Activated CD4-positive, CD25-positive, alpha-beta regulatory T cell treated with anti-CD3 and anti-CD28 coated beads, Interleukin-2, amount 50 U/mL, for 16 hours (primary cell): Measurements from ENCODE around the gene EFNA3.

ENCODE experiments used
- DNase-seq: peaks from one replicate; pipeline ENCODE4 v3.0.0-alpha.2; 2020; ENCODE audit warnings: low read depth, low spot score

Gene EFNA3

GRCh38 chr1:155078469-155079209 is at the start of gene EFNA3:
Gene EFNA3, plus strand, starts transcription at chr1:155078837. Its CDS starts 105 bp downstream, at chr1:155078942.
- no peak for DNase-seq

- DNase-seq = no peak
Measured at GRCh38 chr1:155029513-155030242, 49.0 kb upstream of the EFNA3 start.

GRCh38 chr1:155030243-155030795 is 48.3 kb upstream of the EFNA3 start:
- no peak for DNase-seq

DNA sequence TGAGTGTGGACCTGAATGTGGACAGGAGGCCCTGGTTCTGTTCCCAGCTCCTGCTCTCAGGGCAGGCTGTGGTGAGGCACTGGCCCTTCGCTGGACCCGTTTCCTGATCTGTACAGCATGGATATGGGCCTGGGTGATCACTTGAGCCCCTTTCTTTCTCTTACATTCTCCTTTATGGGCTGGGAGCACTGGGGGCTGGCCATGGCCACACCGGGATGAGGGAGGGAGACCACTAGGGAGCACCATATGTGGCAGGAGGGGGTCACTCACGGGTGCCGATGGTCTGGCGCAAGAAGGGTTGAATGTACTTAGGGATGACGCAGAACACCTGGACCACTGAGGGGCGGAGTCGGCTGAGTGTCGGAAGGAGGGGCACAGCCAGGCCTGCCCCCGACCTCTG is 47.7 kb upstream of the EFNA3 start:
- DNase-seq = no peak

DNA sequence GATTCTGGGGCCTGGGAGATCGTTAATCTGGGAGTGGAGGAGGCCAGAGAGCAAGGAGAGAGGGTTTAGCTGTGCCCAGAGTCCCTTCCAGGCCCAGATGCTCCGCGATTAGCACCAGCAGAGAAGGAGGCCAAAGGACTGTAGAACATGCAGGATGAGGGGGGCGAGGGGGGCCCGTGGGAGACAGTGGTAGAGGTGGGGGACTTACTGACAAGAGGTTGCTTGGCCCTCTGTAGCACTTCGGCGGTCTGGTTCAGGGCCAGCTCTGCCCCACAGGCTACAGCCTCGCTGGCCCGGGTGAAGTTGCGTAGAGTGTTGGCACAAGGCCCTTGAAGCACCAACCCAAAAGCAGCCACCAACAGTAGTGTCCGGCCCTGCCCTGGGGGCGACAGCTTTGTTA is 45.8 kb upstream of the EFNA3 start:
- DNase-seq = no peak

DNA sequence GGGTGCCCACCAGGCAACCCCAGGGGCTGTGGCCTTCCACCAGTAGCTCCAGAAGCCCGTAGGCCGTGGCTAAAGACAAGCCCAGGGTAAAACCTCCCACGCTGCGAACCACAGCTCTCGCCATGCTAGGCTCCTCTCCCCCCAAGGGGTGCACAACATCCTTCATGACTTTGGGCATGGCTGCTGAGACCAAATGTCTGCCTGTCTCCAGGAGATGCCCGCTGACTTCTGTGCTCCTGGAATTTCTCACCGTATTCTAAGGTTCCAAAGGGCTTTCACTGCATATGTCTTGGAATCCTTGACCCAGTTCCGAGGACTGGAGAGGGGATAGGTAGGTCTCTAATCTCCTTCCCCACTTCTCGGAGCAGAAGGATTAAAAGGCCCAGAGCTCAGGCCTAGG is 45.1 kb upstream of the EFNA3 start, which contains the start of the genes DCST1 and DCST2:
Gene DCST1 (plus strand): TSS at position 301 of the 400 bp plus-strand sequence. CDS start 213 bp downstream, outside the sequence.
Gene DCST2 (minus strand): TSS at position 258 of the 400 bp plus-strand sequence. CDS start 80 bp downstream, at position 178.
- no peak for DNase-seq

GRCh38 chr1:155034318-155035208 is 44.1 kb upstream of the EFNA3 start:
- no peak for DNase-seq

DNA sequence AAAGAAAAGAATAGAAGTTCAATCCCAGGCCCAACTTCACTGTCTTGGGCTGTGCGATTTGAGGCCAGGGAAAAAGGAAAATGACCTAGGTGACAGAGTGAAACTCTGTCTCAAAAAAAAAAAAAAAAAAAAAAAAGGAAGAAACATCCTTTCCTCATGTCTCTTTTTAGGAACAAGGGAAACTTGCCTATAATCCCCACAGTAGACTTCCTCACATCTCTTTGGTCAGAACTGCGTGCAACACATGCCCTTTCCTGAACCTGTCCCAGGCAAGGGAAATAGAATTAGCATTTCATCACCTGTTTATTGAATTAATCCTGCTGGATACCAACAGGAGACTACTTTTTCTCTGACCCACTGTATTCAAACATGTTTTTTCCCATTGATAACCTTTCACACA is 42.7 kb upstream of the EFNA3 start:
- DNase-seq = no peak

- DNase-seq = no peak
Measured at GRCh38 chr1:155037043-155037442, 41.6 kb upstream of the EFNA3 start.

- DNase-seq = no peak
Measured at GRCh38 chr1:155037851-155038441, 40.7 kb upstream of the EFNA3 start.

- no peak for DNase-seq
Measured at GRCh38 chr1:155038602-155039307, 39.9 kb upstream of the EFNA3 start.

DNA sequence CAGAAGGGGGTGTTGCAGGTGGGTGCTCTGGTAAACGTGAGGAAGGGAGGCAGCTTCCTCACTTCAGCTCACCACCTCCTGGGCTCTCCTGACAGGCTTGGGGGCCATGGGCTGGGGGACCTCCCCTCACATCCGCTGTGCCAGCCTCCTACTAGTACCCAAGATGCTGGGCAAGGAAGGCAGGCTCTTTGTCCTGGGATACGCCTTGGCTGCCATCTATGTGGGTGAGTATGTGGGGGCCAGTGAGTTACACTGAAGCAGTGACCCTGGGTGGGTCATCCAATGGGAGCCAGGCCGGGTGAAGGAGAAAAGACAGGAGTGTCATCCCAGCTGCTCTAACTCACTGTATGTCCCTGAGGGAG is 39.3 kb upstream of the EFNA3 start:
- no peak for DNase-seq

DNA sequence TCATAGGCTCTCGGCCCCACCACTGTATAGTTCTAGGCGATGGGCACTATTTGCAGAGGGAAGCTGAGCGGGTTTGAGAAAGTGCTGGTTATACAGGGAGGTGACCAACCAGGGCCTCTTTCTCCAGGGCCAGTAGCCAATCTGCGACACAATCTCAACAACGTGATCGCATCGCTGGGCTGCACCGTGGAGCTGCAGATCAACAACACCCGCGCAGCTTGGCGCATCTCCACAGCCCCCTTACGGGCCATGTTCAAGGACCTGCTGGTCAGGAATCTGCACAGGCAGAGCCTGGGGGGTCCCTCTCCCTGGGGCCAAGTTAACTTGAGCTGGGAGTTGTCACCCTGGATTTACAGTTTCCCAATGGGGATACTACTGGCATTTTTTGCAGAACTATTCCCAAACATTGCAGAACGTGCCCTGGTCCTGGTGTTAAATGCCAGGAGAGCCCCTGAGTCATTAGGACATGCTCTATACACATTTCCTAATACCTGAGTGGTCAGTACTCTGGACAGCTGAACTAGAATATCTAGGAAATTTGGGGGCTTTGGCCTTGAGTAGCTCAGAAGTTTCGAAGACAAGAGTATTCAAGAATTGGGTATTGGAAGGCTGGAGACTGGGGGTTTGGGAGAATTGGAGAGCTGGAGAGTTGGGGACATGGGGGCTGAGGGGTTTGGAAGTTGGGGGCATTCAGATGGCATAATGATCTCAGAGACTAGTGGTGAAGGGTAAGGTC is 38.1 kb upstream of the EFNA3 start:
- no peak for DNase-seq

- no peak for DNase-seq
Measured at GRCh38 chr1:155042789-155043188, 35.8 kb upstream of the EFNA3 start.

DNA sequence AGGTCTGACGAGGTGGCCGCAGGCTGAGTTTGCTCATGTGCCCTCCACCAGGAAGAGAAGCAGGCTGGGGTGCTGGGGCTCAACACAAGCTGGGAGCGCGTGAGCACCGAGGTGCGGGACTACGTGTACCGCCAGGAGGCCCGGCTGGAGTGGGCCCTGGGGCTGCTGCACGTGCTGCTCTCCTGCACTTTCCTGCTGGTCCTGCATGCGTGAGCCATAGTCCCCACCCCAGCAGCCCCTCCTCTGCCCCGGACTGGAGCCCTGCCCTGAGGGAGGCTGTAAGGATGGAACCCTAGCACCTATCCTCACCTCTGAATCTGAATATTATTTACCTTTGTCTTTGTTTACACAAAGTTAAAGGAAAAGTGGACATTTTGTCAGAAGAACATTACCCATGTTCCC is 35.3 kb upstream of the EFNA3 start:
- no peak for DNase-seq

- no peak for DNase-seq
Measured at GRCh38 chr1:155043793-155044192, 34.8 kb upstream of the EFNA3 start.

DNA sequence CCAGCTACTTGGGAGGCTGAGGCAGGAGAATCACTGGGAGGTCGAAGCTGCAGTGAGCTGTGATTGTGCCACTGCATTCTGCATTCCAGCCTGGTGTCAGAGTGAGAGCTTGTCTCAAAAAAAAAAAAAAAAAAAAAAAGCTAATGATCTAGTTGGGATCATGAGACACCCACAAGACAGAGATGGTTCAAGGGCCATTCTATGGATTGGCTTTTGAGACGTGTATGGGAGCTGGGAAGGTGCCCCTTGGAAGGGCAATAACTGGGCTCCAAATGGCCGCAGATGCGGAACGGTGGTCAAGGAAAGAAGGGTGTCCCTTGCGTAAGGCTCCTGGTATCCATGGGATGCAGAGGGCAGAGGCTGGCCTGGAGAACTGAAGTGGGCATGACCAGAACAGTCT is 34.3 kb upstream of the EFNA3 start:
- DNase-seq = no peak

- no peak for DNase-seq
Measured at GRCh38 chr1:155044812-155045657, 33.6 kb upstream of the EFNA3 start.
